ENCODE data around the gene RUNDC3A. TPM values are rescaled to one million over a fixed set of nuclear protein-coding genes. Genes with fewer than 3 reads are reported as not detected.
"Not testable (repeated sequence)": the region's sequence is repeated elsewhere in the genome, so short reads cannot be mapped to it uniquely, and the experiment has no call there.

The RUNDC3A gene
- total RNA-seq, 1 experiment from 2014 or later = 0.36 TPM

DNA sequence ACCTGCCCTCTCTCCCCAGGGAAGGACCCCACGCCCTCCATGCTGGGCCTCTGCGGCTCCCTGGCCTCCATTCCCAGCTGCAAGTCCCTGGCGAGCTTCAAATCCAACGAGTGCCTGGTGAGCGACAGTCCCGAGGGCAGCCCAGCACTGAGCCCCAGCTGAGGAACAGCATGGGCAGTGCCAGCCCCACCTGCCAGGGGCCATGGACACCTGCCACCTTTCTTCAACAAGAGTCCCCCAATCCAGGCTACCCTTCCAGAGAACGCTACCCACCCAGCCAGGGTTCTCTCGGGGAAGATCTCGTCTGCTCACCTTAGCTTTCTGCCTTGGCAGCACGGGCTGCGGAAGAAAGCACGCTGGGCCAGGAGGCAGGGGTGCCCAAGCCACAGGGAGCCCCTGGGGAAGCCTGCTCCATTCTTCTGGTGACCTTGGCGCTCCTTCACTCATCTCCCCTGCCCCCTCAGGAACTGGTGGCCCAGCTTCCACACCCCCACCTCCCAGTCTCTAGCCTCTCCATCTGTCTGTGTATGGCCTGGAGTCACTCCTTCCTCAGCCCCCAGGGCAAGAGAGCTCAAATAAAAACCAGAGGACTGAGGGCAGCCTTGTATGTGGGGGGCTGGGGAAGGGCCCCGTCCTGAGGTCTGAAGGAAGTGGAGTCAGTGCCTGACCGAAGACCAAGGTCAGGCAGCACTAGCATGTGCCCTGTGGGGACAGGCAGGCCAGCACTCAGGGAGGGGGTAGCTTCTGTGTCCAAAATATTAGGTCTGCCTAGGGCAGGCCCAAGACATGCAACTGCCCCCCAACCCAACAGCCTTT is 9.9 kb downstream of the RUNDC3A start:
- DNase-seq (ENCODE audit: low spot score) = no peak

DNA sequence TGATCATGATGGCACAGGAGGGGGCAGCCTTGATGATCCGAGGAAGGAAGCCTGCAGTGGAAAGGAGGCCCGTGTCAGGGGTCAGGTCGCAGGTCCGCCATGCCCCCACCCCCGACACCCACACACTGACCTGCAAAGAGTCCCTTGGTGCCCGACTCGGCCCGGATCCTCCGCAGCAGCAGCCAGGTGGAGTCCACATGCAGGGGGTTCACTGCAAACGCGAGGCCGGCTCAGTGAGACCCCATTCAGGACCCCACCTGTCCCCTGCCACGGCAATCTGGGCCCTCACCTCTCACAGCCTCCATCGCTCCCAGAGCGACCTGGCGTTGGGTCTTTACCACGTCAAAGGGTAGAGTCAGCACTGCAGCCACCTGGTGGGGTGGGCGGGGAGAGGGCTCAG is 11.7 kb downstream of the RUNDC3A start:
- no peak for DNase-seq (ENCODE audit: low spot score)

DNA sequence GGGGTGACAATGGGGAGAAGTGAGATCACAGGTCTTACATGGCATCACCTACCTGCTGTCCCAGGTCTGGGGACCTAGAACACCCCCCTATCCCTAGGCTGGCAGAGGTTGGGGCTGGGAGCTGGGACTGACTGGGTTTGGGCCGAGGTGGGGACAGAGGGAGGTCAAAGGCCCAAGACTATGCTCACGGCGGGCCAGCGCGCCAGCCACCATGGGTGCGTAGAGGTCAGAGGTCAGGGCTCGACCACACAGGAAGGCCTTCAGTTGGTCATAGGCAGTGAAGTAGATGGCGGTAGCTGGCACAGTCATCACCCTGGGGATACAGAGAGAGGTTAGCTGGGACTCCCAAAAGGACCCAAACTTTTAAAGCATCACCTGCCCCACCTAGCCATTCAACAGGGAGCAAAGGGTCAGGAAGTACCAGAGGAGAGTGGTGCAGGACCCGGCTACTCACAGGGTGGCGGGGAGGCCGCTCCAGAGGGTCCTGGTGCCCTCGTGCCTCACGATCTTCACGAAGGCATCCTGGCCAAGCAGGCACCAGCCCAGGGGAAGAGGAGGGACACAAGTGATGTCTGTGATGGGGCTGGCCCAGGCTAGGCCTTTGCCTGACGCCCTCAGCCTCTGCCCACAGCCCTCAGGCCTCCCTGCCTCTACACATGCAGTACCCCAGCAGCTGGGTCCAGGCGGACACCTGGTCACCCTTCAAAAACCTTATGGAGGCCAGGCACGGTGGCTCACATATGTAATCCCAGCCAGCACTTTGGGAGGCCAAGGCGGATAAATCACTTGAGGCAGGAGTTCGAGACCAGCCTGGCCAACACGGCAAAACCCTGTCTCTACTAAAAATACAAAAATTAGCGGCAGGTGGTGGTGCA is 13.1 kb downstream of the RUNDC3A start:
- DNase-seq (ENCODE audit: low spot score) = no peak

DNA sequence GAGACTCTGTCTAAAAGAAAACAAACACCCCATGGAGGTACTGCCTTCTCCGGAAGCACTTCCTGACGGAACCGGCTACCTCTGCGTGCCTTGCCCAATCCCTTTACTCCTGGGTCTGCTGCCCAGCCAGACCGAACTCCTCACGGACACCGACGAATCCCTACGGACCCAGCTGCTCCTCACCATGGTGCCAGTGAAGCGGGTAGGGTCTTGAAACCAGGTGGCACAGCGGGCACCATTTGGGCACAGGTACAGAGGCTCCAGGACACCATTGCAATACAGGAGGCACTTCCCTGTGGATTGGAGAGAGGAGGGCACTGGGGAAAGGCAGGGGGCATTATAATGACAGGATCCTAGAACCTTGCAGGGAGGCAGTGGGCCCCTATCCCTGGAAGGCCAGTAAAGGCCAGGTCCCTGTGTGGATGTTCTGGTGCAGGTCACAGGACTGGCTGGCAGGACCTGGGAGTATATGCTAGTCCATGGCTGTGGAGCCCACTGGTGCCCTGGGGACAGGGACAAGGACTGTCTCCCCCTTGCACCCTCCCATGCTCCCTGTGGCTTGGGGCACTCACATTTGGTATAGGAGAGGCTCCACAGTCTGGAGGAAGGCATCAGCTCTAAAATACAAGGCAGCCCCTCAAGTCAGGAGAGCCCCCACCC is 14.0 kb downstream of the RUNDC3A start:
- DNase-seq (ENCODE audit: low spot score) = no peak

DNA sequence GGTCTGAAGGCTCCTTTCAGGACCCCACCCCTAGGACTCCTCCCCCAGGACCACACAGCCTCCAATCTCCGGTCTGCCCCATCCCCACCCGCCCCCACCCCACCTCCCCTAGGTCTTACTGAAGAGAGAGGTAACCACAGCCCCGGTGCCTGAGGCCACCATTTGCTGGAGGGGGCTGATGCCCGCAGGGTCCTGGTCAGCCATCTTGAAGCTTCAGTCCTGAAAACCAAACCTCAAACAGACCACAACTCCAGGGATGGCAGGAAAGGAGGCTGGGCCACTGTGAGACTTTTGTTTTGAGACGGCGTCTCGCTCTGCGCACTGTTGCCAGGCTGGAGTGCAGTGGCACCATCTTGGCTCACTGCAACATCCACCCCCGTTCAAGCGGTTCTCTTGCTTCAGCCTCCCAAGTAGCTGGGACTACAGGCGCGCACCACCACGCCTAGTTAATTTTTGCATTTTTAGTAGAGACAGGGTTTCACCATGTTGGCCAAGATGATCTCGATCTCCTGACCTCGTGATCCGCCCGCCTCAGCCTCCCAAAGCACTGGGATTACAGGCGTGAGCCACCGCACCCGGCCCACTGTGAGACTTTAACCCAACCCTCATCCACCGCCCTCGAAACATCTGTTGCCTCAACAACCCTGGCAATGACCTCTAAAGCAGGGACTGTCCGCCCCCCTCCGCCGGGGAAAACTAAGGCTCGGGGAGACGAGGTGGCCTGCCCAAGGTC is 15.1 kb downstream of the RUNDC3A start:
- no peak for DNase-seq (ENCODE audit: low spot score)

DNA sequence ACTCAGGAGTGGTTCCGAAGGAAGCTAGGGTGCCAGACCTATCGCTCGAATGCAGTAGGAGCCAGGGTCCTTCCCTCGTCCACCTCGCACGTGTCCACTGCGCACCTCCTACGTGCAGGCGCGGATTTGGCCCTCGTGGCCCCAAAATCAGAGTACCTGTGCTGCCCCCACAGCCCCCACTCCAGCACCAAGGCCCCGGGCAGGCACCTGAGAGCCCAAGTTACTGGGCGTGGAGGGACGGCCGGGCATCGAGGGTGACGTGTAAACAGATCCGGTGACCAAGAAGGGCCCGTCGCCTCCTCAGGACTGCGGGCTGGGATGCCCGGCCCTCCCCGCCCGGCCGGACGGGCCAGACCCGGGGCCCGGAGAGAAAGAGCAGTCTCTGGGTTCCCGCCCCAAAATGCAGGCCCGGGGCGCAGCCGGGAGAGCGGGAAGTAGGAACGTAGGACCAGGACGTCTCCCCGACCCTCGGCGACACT is 15.7 kb downstream of the RUNDC3A start:
- DNase-seq (ENCODE audit: low spot score) = peak; percentile 48

DNA sequence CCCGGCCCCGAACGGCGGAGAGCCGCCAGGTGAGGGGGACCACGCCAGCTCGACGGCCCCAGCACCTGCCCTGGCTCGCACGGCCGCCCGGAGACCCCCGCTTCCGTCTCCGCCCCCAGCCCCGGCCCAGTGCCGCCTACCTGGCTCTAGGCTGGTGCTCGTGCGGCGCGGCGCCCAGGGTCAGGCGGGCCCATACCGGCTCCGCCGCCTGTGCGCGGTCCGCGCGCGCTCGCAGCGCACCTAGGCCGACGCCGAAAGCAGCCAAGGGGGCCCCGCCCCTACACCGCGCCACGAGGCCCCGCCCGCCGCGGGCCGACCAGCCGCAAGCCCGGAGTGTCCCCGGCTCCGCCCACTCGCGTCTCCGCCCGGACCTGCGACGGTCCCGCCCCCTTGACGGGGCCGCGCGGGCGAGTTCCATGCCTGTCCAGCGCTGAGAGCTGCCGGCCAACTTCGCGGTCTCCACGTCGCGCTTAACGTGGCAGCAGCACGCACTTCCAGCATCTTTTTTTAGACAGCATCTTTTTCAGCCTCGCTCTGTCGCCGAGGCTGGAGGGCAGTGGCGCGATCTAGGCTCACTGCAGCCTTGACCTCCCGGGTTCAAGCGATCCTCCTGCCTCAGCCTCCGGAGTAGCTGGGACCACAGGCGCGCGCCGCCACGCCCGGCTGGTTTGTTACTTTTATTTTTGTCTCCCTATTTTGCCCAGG is 16.3 kb downstream of the RUNDC3A start, which contains the start of gene SLC25A39:
Gene SLC25A39 (minus strand): TSS at position 253 of the 705 bp plus-strand sequence. CDS start 1,261 bp downstream, outside the sequence.
- DNase-seq (ENCODE audit: low spot score) = peak; percentile 94

DNA sequence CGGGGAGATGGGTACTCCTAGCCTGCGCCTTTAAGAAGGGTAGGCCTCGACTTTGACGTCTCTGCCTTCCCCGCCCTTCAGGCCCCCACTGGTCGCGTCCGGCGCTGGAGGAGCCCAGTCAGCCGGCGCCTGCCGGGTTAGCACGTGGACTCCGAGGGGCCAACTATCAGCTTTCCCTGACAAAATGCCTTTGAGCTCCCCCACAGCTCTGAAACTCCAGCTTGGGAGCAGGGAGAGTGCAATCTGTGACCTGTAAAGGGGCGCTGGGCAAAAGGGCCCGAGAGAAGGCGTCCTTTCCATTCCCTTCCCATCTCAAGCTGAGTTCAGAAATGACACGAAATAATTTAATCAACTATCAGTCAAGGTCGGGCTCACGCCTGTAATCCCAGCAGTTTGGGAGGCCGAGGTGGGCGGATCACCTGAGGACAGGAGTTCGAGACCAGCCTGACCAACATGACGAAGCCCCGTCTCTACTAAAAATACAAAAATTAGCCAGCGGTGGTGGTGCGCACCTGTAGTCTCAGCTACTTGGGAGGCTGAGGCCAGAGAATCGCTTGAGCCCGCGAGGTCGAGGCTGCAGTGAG is 18.6 kb downstream of the RUNDC3A start:
- peak; percentile 93 for DNase-seq (ENCODE audit: low spot score)

DNA sequence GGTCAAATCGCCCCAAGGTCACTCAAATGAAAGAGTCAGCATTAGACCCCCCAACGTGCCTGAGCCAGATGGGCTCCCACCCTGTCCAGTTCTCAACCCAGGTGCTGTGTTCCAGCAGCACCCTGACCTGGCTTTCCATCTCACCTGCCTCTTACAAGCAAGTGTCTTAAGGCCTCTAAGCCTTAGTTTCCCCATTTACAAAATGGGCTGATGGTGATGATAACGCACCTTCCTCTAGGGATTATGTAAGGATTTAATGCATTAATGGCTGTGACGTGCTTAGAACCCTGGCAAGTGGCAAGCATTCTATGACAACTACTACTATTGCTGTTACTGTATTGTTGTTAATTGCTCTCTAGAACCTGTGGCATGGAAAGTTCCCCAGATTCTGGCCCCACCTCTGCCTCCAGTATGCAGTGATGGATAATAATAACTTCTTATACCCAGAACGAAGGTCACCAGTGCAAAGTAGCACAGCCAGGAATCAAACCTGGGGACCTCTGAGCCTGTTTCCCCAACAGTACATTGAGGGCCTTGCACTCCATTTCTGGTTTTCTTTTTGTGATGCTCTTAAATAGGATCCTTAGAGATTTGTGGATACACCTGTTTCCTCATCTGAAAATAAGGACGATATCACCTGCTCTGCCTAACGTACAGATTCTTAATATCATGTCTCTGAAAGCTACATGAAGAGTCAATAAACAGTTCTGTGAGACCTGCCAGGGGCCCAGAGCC is 19.5 kb downstream of the RUNDC3A start:
- DNase-seq (ENCODE audit: low spot score) = no peak

DNA sequence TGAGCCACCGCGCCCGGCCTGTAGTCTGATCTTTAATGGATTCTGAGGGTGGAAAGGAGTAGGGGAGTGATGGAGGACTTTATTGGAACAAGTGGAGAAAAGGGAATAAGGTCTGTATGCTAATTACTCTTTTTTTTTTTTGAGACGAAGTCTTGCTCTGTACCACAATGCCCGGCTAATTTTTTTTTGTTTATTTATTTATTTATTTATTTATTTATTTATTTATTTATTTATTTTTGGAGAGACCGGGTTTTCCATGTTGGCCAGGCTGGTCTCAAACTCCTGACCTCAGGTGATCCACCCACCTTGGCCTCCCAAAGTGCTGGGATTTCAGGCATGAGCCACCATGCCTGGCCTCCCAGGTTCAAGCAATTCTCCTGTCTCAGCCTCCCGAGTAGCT is 21.1 kb downstream of the RUNDC3A start:
- not testable (repeated sequence) for DNase-seq (ENCODE audit: low spot score)

DNA sequence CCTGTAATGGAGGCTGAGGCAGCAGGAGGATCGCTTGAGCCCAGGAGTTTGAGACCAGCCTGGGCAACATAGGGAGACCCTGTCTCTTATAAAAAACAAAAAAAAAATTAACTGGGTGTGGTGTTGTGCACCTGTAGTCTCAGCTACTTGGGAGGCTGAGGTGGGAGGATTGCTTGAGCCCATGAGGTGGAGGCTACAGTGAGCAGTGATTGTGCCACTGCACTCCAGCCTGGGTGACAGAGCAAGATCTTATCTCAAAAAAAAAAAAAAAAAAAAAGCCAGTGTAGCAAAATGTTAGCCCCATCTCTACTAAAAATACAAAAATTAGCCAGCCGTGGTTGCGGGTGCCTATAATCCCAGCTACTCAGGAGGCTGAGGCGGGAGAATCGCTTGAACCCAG is 21.9 kb downstream of the RUNDC3A start:
- DNase-seq (ENCODE audit: low spot score) = not testable (repeated sequence)

DNA sequence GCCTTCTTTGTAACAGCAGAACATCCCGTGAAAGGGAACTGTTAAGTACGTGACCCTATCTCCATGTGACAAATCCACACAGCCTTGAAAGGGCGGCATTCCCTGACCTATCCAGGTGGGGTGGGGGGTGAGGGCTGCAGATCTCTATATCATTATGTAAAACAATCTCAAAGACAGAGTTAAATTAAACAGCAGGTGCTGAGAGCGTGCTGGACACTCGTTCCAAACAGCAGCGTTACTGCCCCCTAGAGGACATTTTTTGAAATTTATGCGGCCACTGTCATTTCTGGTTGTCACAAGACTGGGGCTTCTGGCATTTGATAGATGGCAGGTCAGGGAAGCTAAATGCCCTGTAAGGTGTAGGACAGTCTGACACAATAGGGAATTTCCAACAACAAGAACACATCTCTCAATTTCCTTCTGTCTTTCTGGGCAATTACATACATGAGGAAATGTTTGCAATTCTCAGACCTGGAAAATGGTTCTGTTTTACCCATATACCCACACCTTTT is 22.9 kb downstream of the RUNDC3A start:
- DNase-seq (ENCODE audit: low spot score) = peak; percentile 94

DNA sequence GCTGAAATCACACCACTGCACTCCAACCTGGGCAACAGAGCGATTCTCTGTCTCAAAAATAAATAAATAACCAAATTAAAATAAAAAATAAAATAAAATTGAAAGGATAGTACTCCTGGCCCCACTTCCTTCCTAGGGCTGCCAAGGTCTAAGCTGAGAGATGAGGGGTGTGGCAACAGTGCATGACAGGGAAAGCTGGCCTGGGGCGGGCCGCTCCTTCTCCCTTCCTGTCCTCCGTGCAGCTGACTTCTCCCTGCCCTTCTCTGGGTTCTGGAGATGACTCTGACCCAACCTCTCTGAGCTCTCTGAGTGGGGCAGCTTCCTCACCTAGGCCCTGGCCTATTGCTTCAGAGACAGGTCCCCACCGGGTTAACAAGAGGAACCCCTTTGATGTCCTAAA is 25.0 kb downstream of the RUNDC3A start:
- DNase-seq (ENCODE audit: low spot score) = no peak

DNA sequence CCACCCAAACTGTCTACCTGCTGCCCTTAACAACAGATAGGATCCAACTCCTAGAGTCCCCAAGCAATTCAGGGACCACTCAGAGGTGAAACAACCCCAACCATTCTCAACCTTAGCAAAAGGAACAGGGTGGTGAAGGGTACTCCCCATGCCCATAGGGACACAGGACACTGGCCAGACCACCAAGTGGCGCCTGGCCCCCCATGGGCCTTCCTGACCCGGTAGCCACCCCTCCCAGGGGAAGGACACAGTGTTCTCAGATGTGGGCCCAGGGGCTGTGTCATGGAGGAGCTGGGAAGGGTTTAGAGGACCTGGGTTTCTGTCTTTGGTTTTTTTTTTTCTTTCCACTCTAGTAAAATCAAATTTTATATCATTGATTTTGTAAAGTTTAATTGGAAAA is 25.9 kb downstream of the RUNDC3A start:
- DNase-seq (ENCODE audit: low spot score) = no peak

DNA sequence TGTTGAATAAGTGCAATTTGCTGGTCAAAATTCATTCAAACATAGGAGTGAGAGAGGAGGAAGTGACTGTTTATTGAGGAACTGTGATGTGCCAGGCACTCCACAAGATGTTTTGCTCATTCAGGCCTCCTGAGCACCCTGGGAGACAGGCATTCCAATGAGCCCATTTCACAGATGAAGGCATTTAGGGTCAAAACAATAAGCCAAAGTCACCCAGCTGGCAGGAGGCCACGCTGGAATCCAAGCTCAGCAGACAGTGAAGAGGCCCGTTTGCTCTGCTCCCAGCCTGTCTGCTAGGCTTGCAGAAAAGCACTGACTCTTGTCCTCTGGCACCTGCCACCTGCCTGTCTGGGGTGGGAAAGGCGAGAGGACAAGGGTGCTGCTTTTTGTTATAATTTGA is 26.3 kb downstream of the RUNDC3A start:
- no peak for DNase-seq (ENCODE audit: low spot score)

DNA sequence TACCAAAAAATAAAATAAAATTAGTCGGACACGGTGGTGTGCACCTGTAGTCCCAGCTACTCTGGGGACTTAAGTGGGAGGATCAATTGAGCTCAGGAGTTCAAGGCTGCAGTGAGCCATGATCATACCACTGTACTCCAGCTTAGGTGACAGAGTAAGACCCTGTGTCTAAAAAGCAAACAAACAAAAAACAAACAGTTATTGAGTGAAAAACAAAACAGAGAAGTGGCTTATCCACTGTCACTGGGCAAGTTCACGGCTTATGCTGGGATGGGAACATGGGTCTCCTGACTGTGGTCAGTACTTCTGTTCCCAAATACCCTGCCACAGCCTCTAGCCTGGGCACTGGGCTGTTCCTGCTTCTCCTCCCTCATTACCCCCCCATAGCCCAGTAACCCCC is 27.2 kb downstream of the RUNDC3A start:
- DNase-seq (ENCODE audit: low spot score) = no peak

DNA sequence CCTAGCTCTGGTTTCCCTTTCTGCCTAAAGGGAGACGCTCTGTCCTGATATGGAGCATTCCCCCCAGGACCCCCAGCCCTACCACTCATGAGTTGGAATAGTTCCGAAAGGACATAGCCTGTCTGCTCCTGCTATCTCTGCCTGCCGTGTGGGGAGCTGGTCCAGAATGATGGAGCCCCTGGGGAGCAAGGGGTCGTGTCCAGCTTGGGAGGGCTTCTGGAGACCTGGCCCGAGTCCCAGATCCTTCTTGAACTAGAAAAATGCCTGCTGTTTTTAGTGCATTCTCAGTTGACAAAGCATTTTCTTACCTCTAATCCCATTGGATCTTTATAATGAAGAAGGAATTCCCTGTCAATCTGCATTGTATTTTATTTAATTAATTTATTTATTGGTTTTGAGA is 27.6 kb downstream of the RUNDC3A start:
- no peak for DNase-seq (ENCODE audit: low spot score)

DNA sequence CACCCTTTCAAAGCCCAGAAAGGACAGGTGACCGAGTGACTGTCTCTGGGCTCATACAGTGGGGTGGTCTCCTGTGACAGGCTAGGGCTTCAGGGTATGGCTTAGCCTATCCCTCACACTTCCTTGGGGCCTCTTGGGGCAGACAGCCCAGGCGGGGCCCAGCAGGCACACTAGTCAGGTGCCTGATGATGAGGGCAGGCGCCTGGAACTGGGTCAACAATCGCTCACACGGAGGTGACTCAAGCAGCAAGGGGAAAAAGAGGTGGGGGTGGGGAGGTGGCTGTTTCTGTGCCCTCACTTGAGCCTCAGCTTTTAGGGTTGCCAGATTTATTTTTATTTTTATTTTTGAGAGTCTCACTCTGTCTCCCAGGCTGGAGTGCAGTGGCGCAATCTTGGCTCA is 30.3 kb downstream of the RUNDC3A start:
- DNase-seq (ENCODE audit: low spot score) = no peak

DNA sequence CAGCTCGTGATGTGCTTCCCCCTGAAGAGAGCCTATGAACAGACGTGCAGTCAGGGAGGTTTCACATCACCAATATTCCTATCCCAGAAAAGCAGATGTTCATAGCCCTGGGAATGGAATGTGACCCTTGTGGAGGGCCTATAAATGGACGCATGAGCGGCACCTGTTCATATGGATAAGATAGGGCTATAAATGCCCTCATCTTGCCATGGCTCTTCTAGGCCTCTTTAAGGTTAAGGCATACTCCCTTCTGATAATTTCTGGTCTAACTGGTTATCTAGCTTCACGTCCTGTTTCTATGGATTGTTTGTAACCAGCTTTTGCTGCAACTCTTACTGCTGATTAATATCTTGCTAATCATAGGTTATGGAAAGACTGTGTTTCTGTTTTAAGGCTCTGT is 32.2 kb downstream of the RUNDC3A start:
- not testable (repeated sequence) for DNase-seq (ENCODE audit: low spot score)
